IMR-90 (cell line): ENCODE data around the gene IQCF2.

ENCODE experiments used
- BHLHE40 ChIP-seq: fragments of 150-350 bp; IDR thresholded peaks from 2 replicates; pipeline ENCODE4 v1.6.1; 2016; ENCODE audit warnings: mild to moderate bottlenecking, low read depth, low read length
- CHD1 ChIP-seq: IDR thresholded peaks from 2 replicates; pipeline ENCODE4 v1.6.1; 2012; ENCODE audit warnings: low read depth, low read length, improper control_type of control experiment
- MAFK ChIP-seq: IDR thresholded peaks from 2 replicates; pipeline ENCODE4 v1.6.1; 2012; ENCODE audit warnings: low read depth, low read length, improper control_type of control experiment
- MAZ ChIP-seq: IDR thresholded peaks from 2 replicates; pipeline ENCODE4 v1.6.1; 2012; ENCODE audit warnings: low read depth, mild to moderate bottlenecking, low read length, improper control_type of control experiment, moderate library complexity, borderline replicate concordance
- MXI1 ChIP-seq: IDR thresholded peaks from 2 replicates; pipeline ENCODE4 v1.6.1; 2012; ENCODE audit warnings: low read depth, mild to moderate bottlenecking, low read length, moderate library complexity, borderline replicate concordance
- POLR2A ChIP-seq: IDR thresholded peaks from 2 replicates; pipeline ENCODE4 v1.6.1; 2012; ENCODE audit warnings: mild to moderate bottlenecking, low read depth, low read length
- RAD21 ChIP-seq: IDR thresholded peaks from 2 replicates; pipeline ENCODE4 v1.6.1; 2012; ENCODE audit warnings: low read length, improper control_type of control experiment
- RFX5 ChIP-seq: IDR thresholded peaks from 2 replicates; pipeline ENCODE4 v1.8.0; 2012; ENCODE audit warnings: low read depth, mild to moderate bottlenecking, low read length, moderate library complexity
- TF ChIP-seq, protein P1 (sequence below): fragments of 150-350 bp; IDR thresholded peaks from 2 replicates; pipeline ENCODE4 v1.6.1; 2017; ENCODE audit warnings: mild to moderate bottlenecking, antibody characterized with exemption, low read length, low read depth
- TF ChIP-seq, protein P2 (sequence below): conservative IDR thresholded peaks from 2 replicates; pipeline ENCODE4 v1.5.1; 2012; ENCODE audit warnings: mild to moderate bottlenecking, low read depth, low read length, improper control_type of control experiment

GRCh38 chr3:51873253-51873766 is 11.9 kb downstream of the IQCF2 start:
- no peak for TF ChIP-seq POLR2A
- TF ChIP-seq RFX5 = no peak
- TF ChIP-seq, protein P1, sequence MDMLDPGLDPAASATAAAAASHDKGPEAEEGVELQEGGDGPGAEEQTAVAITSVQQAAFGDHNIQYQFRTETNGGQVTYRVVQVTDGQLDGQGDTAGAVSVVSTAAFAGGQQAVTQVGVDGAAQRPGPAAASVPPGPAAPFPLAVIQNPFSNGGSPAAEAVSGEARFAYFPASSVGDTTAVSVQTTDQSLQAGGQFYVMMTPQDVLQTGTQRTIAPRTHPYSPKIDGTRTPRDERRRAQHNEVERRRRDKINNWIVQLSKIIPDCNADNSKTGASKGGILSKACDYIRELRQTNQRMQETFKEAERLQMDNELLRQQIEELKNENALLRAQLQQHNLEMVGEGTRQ = no peak
- TF ChIP-seq MXI1 = no peak
- TF ChIP-seq, protein P2, sequence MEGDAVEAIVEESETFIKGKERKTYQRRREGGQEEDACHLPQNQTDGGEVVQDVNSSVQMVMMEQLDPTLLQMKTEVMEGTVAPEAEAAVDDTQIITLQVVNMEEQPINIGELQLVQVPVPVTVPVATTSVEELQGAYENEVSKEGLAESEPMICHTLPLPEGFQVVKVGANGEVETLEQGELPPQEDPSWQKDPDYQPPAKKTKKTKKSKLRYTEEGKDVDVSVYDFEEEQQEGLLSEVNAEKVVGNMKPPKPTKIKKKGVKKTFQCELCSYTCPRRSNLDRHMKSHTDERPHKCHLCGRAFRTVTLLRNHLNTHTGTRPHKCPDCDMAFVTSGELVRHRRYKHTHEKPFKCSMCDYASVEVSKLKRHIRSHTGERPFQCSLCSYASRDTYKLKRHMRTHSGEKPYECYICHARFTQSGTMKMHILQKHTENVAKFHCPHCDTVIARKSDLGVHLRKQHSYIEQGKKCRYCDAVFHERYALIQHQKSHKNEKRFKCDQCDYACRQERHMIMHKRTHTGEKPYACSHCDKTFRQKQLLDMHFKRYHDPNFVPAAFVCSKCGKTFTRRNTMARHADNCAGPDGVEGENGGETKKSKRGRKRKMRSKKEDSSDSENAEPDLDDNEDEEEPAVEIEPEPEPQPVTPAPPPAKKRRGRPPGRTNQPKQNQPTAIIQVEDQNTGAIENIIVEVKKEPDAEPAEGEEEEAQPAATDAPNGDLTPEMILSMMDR = no peak
- TF ChIP-seq CHD1 = no peak
- TF ChIP-seq MAFK = no peak
- no peak for TF ChIP-seq MAZ
- TF ChIP-seq RAD21 = no peak
- TF ChIP-seq BHLHE40 = no peak
